Amygdala (tissue), 56 donors: ENCODE data around the gene MYEOV.
A peak's percentile ranks its signal among the peaks of the same experiment; 100 is the strongest.

Source experiments
- DNase-seq, 56 donors: peaks; one replicate each; lab custom pipeline; 2025; lab: John Stamatoyannopoulos, UW

The MYEOV gene

GRCh38 chr11:69285766-69286165 lies 8.2 kb upstream of the MYEOV start:
- no peak for DNase-seq

- no peak for DNase-seq
Observed at GRCh38 chr11:69286374-69287371, 7.3 kb upstream of the MYEOV start.

GRCh38 chr11:69287968-69288882 lies 5.7 kb upstream of the MYEOV start:
- DNase-seq: no peak

- no peak for DNase-seq
Observed at GRCh38 chr11:69288883-69289242, 5.1 kb upstream of the MYEOV start.

- DNase-seq: no peak
Observed at GRCh38 chr11:69290806-69291205, 3.1 kb upstream of the MYEOV start.

- DNase-seq: no peak
Observed at GRCh38 chr11:69291459-69292110, 2.4 kb upstream of the MYEOV start.

GRCh38 chr11:69292221-69292648 lies 1.7 kb upstream of the MYEOV start:
- no peak for DNase-seq

- DNase-seq: no peak
Observed at GRCh38 chr11:69293087-69293486, 868 bp upstream of the MYEOV start.

GRCh38 chr11:69294571-69295078 lies 670 bp downstream of the MYEOV start:
- no peak for DNase-seq

- DNase-seq: no peak
Observed at GRCh38 chr11:69295079-69295994, 1.4 kb downstream of the MYEOV start.

GRCh38 chr11:69295995-69296889 lies 2.3 kb downstream of the MYEOV start:
- peak in 3 of 56 donors; percentile 4 to 23 (median 13) for DNase-seq

GRCh38 chr11:69296890-69297786 lies 3.2 kb downstream of the MYEOV start:
- DNase-seq: peak in 42 of 56 donors; percentile 8 to 71 (median 32)

GRCh38 chr11:69297787-69298266 lies 3.9 kb downstream of the MYEOV start:
- peak in 12 of 56 donors; percentile 11 to 71 (median 37) for DNase-seq

- peak in 30 of 56 donors; percentile 4 to 63 (median 22) for DNase-seq
Observed at GRCh38 chr11:69298267-69299022, 4.5 kb downstream of the MYEOV start.

- no peak for DNase-seq
Observed at GRCh38 chr11:69299023-69299461, 5.1 kb downstream of the MYEOV start.

GRCh38 chr11:69299572-69299971 lies 5.6 kb downstream of the MYEOV start:
- DNase-seq: no peak
